Stimulated activated CD8-positive, alpha-beta memory T cell treated with anti-CD3 and anti-CD28 coated beads, Interleukin-2, amount 100 ng/mL, for 1 hour (primary cell): ENCODE results near the gene HIC1.

ENCODE experiments used
- DNase-seq, 2 donors: peaks; one replicate each; pipeline ENCODE4 v3.0.0-alpha.2; 2020; ENCODE audit warnings: low read depth in 2 of 2

Gene HIC1

DNA sequence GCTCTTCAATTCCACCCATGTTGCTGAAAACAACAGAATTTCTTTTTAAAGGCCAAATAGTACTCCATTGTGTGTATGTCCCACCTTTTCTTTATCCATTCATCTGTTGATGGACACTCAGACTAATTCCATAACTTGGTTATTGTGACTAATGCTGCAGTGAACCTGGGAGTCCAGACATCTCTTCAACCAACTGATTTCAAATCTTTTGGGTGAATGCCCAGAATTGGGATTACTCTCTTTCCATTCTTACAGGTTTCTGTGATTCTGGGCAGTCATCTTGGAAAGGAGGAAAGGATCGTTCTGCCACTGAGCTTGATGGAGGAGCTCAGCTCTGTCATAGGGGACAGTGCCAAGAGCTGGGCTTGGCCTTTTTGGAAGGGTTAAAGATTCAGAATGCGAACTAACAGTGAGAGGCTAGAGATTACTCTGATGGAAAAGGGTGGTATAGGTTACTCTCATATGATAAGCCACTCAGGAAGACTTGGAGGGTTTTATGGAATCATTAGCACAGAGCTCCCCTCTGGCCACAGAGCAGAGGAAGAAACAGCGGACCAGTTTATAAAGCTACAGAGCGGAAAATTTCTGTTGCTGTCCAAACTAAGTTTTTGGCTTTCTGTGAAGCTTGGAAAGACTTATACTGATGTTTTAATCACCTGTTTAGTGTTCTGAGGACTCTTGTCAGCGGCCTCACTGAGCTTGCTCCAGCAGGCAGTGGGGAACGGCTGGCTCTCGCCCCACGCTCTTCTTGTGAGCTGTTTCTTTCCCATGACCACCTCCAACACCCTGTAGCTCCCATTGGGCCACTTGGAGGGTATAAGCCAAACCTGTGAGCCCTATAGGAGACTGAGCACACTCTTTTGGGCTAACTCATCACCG lies 48.3 kb downstream of the HIC1 start:
- no peak for DNase-seq

GRCh38 chr17:2105663-2106062 lies 50.8 kb downstream of the HIC1 start:
- no peak for DNase-seq

- DNase-seq: no peak
Measured at GRCh38 chr17:2106308-2106955, 51.5 kb downstream of the HIC1 start.

DNA sequence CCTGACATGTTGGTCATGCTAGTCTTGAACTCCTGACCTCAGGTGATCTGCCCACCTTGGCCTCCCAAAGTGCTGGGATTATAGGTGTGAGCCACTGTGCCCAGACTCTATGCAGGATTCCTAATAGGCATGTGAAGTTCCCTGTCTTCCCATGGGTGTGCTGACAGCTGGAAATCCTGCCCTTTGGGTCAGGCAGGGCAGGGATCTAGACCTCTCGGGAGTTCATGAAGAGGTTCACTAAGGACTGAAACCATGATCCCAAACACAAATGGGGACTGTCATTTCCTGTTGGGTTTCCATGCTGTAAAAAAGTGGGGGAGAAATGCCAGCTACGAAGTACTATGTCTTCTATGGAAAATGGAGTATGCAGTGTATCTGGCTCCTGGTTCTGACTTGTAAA lies 52.1 kb downstream of the HIC1 start:
- DNase-seq: no peak

- no peak for DNase-seq
Measured at GRCh38 chr17:2107506-2107905, 52.6 kb downstream of the HIC1 start.

GRCh38 chr17:2108170-2108569 lies 53.3 kb downstream of the HIC1 start:
- no peak for DNase-seq

GRCh38 chr17:2110436-2110835 lies 55.5 kb downstream of the HIC1 start:
- DNase-seq: no peak

- DNase-seq: no peak
Measured at GRCh38 chr17:2111691-2112090, 56.8 kb downstream of the HIC1 start.
